NOMO-1 treated with dmso at 0.1 percent for 144 hours (cell line): ENCODE results near the gene DCDC1.

Experiments used
- DNase-seq: peaks from one replicate; lab custom pipeline; 2025; ENCODE audit not compliant: unreplicated experiment; lab: John Stamatoyannopoulos, UW

Gene DCDC1

GRCh38 chr11:30861531-30861930 is 508.0 kb downstream of the DCDC1 start:
- no peak for DNase-seq

GRCh38 chr11:30861064-30861463 is 508.5 kb downstream of the DCDC1 start:
- no peak for DNase-seq

DNA sequence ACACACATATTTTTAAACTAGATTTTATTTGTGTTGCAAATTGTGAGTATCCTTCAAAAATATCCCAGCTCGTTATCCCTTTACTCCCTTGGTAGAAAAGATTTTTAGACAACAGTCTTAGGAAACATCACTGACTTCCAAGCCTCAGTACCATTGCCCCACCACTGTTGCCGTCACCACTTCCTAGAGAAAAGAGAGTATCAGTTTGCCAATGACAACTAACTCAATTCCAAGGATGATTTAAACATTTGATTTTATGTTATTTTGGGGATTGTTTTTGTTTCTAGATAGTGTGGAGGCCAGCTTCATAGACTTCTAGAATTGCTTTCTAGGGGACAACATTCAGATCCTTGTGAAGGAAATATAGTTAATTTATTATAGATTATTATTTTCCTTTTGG is 509.4 kb downstream of the DCDC1 start:
- no peak for DNase-seq

- DNase-seq = no peak
Observed at GRCh38 chr11:30859669-30860068, 509.9 kb downstream of the DCDC1 start.

DNA sequence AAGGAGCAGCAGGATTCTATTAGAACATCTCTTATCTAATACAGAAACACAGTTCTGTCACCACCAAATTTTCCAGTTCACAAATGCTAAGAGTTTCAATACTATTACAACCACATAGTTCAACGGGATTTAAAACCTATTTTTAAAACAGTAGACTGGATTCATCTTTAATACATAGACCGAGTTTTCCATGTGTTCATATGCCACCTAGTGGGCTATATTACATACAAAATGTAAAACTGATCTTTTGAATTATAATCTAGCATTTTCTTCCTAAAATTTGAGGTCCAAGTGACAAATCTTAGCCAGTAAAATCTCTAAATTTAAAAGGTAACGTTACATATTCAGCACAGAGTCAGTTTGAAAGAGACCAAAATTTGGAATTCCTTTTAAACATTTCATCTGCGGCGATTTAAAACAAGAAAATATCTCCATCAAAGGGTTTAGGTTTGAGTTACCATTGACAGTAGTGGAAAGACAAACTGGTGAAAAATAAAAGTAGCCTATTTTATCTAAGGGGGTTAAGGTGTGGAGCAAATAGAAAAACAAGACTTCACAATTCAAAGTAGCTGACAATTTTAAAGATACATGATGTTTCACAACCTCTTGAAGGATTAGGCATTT is 514.0 kb downstream of the DCDC1 start:
- no peak for DNase-seq

GRCh38 chr11:30853439-30853838 is 516.1 kb downstream of the DCDC1 start:
- DNase-seq = no peak

DNA sequence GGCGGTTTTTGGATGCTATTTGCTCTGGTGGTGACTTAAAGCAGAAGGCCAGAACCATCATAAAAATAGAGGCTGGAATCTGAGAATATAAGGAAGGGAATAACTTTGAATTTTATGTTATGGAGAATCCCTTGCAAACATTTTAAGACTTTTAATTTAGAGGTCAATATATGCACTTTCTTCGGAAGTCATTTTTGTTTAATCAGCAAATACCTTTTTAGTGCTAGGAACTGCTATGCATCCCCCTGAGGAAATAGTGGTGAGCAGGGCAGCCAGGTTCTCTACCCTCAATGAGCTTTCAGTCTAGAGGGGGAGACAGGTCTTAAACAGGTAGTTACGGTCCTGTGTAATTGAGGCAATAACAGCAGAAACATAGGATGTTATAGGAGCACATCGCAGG is 516.9 kb downstream of the DCDC1 start:
- no peak for DNase-seq

GRCh38 chr11:30852091-30852490 is 517.4 kb downstream of the DCDC1 start:
- DNase-seq = no peak

- DNase-seq = no peak
Observed at GRCh38 chr11:30837252-30837651, 532.3 kb downstream of the DCDC1 start.

DNA sequence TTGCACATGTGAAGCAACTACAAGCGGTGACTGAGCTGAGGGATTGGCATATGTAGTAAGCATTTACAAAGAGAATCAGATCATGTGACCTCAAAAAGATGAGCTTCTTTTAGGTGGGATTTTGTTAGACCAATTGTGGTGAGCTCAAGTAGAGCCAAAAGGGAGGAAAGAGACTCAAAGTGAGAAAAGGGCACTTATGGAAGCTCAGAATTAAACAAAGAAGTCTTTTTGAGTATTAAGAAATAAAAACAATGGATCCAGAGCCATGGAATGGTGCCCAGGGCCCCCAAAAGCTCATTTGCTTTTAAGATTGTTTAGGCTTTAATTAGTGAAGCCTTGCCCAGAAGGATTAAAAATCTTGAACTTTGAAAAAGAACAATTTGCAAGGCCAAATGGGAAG is 536.7 kb downstream of the DCDC1 start:
- no peak for DNase-seq

GRCh38 chr11:30830681-30831080 is 538.9 kb downstream of the DCDC1 start:
- no peak for DNase-seq

DNA sequence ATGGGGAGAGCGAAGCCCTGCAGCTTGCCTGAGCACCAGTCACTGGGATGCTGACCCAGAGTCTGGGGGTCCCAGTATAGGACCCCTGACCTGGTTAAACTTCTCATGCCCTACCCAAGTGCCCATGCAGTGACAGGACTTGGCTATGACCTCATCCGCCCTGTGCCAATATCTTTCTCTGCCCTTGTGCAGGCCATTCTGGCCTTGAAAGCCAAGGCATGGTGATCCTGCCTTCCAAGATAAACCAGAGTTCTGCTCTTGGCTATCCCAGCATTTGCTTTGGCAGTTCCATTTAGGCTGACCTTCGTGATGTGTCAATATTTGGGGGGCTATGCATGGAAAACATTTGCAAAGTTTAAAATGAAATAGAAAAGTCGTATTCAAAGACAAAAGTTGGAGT is 542.6 kb downstream of the DCDC1 start:
- DNase-seq = no peak

GRCh38 chr11:30825723-30826122 is 543.8 kb downstream of the DCDC1 start:
- DNase-seq = no peak

GRCh38 chr11:30823119-30823518 is 546.4 kb downstream of the DCDC1 start:
- no peak for DNase-seq

GRCh38 chr11:30821438-30821965 is 548.0 kb downstream of the DCDC1 start:
- no peak for DNase-seq

DNA sequence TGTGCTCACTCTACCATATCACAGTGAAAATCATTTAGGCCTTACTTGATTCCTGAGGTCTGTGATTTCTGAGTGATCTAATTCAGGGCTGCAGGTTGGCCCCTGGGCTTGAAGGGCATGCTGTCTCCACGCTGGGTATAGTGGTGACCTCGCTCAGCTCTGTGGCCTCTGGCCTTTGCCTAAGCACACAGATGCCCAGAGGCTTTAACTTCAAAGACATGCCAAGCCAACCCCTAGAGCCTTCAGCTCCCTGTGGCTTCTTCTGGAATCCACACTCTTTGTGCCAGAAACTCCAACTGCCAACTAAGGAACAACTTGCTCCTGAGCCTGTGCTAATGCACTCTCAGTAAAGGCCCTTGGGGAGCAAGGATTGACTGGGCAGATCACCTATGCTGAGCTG is 550.8 kb downstream of the DCDC1 start:
- DNase-seq = no peak

DNA sequence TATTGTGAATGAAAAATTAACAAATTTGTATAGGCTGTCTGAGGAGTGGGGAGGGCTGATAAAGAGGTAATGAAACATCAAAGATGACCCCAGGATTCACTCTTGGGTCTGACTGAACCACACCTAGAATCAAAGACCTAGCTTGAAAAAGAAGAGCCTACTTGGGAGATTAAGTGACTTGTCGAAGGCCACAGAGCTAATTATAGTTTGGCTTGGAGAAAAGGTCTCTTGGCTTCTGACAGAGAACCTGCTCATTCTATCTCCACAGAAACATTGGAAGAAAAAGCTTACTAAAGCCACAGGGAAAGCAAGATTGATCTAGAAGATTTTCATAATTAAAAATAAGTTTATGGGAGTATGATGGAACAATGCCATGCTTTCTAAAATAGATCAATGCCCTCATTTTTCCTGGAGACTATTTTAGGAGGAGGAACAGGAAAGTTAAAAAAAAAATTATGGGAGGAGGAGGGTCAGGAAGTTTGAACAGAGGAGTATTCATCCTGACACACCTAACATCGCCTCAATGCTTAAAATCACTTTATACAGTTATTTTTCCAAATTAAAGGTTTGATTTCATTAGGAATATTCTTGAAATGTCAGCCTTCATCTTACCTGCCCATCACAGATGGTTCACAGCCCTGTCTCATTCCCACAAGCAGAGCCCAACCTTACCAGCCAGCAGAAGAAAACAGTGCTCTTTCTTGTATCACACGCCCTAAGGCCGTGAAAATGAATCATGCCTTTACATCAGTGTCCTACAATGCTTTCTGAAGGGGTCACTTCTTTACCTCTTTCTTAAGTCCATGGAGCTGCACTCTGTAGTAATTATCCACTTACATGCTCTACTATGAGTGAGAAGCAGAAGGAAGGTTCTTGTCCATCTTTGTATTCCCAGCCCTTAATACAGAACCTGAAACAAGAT is 552.3 kb downstream of the DCDC1 start:
- DNase-seq = no peak

GRCh38 chr11:30815619-30816018 is 553.9 kb downstream of the DCDC1 start:
- DNase-seq = no peak

- no peak for DNase-seq
Observed at GRCh38 chr11:30814737-30815136, 554.8 kb downstream of the DCDC1 start.
